Lower leg skin (tissue), 3 donors: ENCODE measurements around the gene CSMD2.

ENCODE experiments used
- CTCF ChIP-seq, 3 donors: fragments of 450-650 bp; IDR thresholded peaks; one replicate each; pipeline ENCODE4 v1.5.1; 2016; ENCODE audit warnings: antibody characterized with exemption in 3 of 3, mild to moderate bottlenecking in 3 of 3, moderate library complexity in 2 of 3
- POLR2A ChIP-seq, 2 donors: fragments of 450-650 bp; IDR thresholded peaks; one replicate each; pipeline ENCODE4 v1.6.1; 2016 to 2017; ENCODE audit warnings: antibody characterized with exemption in 2 of 2, mild to moderate bottlenecking in 1 of 2, moderate library complexity in 1 of 2

- TF ChIP-seq CTCF (IDR thresholded peaks at IDR 0.05): no peak
- no peak for TF ChIP-seq POLR2A (IDR thresholded peaks at IDR 0.05)
Observed at GRCh38 chr1:33698361-33699035, 466.5 kb downstream of the CSMD2 start.
